NCI-H2227 (cell line): ENCODE measurements around the gene GALNT13.

Experiments used
- DNase-seq: peaks from one replicate; lab custom pipeline; 2025; ENCODE audit not compliant: unreplicated experiment; lab: John Stamatoyannopoulos, UW

The GALNT13 gene

GRCh38 chr2:154203902-154204301 lies 332.2 kb downstream of the GALNT13 start:
- DNase-seq, result no peak

GRCh38 chr2:154207288-154208047 lies 335.7 kb downstream of the GALNT13 start:
- no peak for DNase-seq

GRCh38 chr2:154223726-154224125 lies 352.0 kb downstream of the GALNT13 start:
- DNase-seq, result no peak

- DNase-seq, result peak; percentile 79
These were observed 355.2 kb downstream of the GALNT13 start for GRCh38 chr2:154226931-154227330.

GRCh38 chr2:154228566-154229280 lies 357.0 kb downstream of the GALNT13 start:
- no peak for DNase-seq

DNA sequence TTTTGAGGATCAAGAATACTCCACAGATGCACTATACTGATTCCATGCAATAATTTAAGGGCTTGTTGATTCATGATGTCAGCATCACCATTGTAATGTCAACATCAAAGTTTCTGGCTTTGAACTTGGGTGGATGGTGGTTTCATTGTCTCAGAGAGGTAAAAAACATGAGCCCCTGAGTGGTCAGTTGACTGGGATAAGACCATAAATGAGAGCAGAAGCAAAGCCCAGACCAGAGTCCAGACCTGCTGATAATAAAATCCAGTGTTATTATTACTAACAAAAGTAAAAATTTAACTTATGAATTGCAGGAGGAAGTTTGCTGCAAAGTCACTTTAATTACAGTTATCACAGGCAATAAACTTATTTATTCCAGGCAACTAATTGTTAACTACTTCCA lies 358.2 kb downstream of the GALNT13 start:
- DNase-seq, result no peak

DNA sequence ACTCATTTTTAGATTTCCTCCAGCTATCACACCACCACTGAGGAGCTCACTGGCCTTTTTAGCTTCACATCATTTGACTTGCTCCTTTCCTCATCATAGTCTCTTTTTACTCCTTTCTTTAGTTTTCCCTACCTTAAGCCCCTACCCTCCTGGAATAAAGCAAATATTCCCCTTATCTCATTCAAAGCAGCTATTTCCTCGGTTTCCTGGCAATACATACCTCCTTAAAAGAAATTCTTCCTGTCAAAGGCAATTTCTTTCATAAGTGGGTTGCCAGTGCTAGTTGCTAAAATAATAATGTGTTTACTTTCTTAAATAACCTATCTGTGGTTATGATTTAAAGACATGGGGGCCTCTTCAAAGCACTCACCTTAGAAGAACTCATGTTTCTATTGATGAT lies 359.3 kb downstream of the GALNT13 start:
- no peak for DNase-seq

- no peak for DNase-seq
These were observed 361.5 kb downstream of the GALNT13 start for GRCh38 chr2:154233231-154233630.

DNA sequence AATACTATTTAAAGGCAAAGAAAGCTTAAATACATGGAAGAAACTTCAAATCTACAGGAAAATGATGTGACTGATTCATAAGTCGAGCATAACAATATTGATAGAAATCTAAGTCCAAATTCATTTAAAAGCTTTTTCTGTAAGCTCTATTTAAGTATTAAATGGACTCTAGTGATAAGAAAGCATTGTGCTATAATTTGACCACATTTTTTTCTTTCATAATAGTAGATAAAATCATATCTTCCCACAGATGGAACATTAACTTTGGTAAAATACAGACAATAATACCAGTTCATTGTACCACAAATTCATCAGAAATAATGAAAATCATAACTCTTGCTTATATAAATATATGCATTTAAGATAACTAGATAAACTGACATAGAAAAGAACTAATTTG lies 366.5 kb downstream of the GALNT13 start:
- DNase-seq, result no peak

DNA sequence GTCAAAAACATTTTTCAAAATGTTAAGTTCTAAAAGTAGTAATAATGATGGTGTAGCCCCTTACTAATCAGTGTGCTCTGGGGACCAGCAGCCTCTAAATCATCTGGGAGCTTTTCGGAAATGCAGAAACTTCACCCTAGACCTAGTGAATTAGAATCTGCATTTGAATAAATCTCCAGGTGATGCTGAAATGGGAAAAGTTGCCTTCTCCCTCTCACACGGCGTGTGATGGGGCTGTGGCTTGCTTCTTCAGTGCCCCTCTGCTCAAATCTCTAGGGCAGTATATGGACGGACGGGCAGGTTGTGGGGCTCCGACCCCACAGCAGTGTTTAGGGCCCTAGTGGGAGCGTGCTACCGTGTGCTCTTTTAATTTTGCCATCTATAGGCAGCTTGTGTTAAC lies 368.6 kb downstream of the GALNT13 start:
- no peak for DNase-seq

- DNase-seq, result peak; percentile 19
These were observed 369.2 kb downstream of the GALNT13 start for GRCh38 chr2:154240921-154241379.

GRCh38 chr2:154242687-154243086 lies 371.0 kb downstream of the GALNT13 start:
- no peak for DNase-seq

DNA sequence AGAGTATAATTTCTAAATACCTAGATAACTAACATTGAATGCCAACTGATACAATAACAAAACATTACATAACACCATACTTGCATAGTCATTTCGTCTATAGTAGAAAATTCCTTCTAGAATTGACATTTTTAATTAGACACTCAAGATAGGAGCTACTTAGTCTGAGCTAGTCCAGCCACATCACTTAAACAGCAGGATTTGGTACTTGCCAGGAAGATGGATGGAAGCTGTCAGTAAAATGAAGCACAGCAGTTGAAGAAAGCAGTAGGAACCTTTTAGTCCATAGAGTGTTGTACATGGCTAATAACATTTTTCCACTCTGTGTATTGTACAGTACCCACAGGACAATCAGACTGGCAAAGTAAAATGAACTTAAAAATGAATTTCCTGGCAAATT lies 372.0 kb downstream of the GALNT13 start:
- DNase-seq, result no peak

DNA sequence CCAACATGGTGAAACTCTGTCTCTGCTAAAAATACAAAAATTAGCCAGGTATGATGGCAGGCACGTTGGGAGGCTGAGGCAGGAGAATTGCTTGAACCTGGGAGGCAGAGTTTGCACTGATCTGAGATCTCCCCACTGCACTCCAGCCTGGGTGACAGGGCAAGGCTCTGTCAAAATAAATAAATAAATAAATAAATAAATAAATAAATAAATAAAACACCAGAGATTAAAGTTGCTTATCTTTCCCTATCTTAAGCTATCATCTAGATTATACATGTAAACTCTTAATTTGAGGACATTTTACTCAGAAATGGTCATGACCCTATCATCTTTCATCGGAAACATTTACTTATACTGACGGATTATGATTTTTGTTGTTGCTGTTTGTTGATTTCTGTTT lies 373.2 kb downstream of the GALNT13 start:
- no peak for DNase-seq

DNA sequence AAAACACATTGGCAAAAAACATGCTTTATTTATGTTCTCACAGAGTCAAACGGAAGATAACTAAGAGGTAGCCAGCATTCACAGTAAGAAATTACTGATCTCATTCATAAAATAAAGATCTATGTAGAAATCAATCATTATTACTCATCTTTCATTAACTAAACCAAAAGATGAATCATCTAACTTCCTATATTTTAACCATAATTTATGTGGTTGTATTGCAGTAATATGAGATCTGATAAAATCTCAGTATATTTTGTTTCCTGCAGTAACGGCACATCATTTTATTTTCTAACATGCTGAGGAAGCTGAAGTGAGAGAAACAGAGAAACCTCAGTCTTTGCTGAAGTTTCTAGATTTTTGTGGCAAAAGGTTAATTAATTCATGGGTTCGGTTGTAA lies 375.8 kb downstream of the GALNT13 start:
- no peak for DNase-seq

DNA sequence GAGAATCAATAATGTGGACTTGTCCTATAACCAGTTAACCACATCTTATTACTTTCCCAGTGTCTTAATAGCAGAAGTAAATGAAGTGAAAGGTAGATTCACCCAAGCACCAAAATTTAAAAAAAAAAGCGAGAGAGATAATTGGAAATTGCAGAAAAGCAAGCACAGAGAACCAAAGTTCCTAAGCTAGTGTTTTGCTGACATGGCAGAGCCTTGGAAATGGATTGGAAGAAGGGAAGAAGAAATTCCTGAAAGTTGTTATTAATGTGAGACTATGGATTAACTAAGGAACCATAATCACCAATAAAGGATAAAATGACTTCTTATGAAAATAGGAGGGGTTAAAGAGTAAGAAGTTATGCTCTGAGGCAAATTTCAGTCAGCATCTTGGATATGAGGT lies 384.4 kb downstream of the GALNT13 start:
- no peak for DNase-seq

DNA sequence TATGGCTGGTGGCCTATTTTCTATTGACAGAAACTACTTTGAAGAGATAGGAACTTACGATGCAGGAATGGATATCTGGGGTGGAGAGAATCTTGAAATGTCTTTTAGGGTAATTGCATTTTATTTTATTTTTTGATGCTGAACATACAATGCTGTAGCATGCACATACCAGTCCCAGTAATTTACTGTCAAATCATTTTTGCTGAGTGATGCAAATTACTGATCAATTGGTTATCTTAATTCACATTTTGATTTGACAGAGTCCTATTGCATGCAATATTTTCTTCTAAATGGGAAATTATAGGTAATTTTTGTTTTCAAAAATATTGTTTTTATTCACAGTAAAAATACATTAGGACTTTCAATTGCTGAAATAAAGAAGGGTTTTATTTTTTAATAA lies 387.3 kb downstream of the GALNT13 start:
- no peak for DNase-seq

GRCh38 chr2:154261473-154262027 lies 389.8 kb downstream of the GALNT13 start:
- DNase-seq, result no peak

GRCh38 chr2:154263206-154263605 lies 391.5 kb downstream of the GALNT13 start:
- no peak for DNase-seq

DNA sequence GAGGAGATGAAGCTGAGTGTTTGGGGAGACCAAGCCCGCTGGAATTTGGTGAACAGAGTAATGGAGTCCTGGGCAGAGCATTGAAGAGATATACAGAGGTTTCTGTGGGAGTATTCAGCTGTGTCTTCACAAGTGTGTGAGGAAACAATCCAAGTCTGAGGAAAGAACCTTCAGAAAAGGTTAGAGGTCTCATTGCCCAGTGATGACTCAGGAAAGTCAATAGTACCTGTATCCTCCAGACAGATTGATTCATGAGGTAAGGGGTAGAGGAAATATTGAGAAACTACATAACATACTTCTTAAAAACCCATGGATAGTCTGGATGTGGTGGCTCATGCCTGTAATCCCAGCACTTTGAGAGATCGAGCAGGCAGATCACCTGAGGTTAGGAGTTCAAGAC lies 392.3 kb downstream of the GALNT13 start:
- no peak for DNase-seq

DNA sequence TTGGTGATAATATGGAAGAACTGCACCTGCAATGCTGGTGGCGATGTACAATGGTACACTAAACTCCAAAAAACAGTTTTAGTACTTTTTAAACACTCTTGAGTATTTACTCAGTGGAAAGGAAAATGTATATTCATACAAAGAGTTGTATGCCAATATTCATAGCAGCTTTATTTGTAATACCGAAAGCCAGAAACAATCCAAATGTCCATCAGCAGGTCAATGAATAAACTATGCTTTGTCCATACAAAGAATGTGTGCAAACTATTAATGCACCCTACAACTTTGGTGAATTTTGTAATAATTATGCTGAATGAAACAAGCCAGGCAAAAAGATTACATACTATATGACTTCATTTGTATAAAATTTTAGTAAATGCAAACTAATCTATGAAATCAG lies 396.3 kb downstream of the GALNT13 start:
- DNase-seq, result no peak

GRCh38 chr2:154280543-154280942 lies 408.8 kb downstream of the GALNT13 start:
- DNase-seq, result no peak
